Omental fat pad (tissue), 4 donors: ENCODE results near the gene LRRC18. TPM values are rescaled to one million over a fixed set of nuclear protein-coding genes. Genes with fewer than 3 reads are reported as not detected.

Experiments
- ATAC-seq: fragments of 150-250 bp; one replicate; pipeline ENCODE4 v1.9.1; 2016; ENCODE audit warnings: mild to moderate bottlenecking, moderate library complexity; ENCODE audit not compliant: low FRiP score
- DNase-seq: peaks from one replicate; pipeline ENCODE4 v3.0.0-alpha.2; 2019; ENCODE audit warnings: low spot score
- total RNA-seq, 4 donors: library from RNA; depleted of rRNA; stranded (reverse); fragments of >200 nt; gene quantifications; one replicate each; pipeline ENCODE4 v1.1.0, GENCODE V29; 2016
- TF ChIP-seq, protein P1 (sequence below), 3 donors: fragments of 450-650 bp; IDR thresholded peaks; one replicate each; pipeline ENCODE4 v1.5.1; 2016 to 2017; ENCODE audit warnings: antibody characterized with exemption in 3 of 3, mild to moderate bottlenecking in 3 of 3, moderate library complexity in 2 of 3

Gene LRRC18
- total RNA-seq, 4 donors from 2014 or later: not detected

DNA sequence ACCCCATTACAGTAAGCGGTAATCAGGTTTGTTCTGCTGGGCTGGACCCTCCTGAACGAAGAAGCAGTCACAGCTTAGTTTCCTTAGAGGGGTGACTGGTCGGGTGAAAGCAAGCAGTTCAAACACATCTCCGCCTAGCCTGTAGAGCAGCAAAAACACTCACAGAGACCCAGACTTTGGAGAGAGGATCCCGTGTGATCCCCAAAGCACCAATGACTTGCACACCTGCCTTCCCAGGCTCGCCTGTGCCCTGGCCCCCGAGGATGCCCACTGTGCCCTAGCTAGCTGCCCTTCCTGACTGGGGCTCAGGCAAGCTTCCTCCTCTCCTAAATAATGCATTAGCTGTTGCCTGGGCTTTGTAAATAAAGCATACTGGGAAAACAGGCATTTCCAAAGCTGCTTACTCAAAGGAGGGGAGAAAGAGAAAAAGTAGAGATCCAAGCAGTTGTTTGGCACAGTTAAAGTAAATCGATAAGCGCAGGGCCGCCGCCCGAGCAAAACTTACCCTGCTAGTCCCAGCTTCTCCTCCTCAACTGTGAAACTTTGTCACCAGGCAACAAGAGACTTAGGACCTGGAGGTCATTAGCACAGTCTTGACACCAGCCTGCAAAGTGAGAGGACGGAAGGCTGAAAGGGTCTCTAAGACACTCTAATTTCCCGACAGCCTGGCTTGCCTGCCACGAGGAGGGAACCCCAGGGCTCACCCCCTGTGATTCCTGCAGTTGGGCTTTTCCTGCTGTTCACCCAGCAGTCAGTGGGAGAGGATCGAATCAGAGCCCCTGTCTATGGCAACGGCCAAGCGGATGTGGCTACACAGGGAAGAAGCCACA, 4.8 kb downstream of the LRRC18 start:
- no peak for ATAC-seq
- TF ChIP-seq, protein P1, sequence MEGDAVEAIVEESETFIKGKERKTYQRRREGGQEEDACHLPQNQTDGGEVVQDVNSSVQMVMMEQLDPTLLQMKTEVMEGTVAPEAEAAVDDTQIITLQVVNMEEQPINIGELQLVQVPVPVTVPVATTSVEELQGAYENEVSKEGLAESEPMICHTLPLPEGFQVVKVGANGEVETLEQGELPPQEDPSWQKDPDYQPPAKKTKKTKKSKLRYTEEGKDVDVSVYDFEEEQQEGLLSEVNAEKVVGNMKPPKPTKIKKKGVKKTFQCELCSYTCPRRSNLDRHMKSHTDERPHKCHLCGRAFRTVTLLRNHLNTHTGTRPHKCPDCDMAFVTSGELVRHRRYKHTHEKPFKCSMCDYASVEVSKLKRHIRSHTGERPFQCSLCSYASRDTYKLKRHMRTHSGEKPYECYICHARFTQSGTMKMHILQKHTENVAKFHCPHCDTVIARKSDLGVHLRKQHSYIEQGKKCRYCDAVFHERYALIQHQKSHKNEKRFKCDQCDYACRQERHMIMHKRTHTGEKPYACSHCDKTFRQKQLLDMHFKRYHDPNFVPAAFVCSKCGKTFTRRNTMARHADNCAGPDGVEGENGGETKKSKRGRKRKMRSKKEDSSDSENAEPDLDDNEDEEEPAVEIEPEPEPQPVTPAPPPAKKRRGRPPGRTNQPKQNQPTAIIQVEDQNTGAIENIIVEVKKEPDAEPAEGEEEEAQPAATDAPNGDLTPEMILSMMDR (IDR thresholded peaks at IDR 0.05): no peak
- DNase-seq: no peak

GRCh38 chr10:48932831-48933664, 6.6 kb downstream of the LRRC18 start:
- DNase-seq: no peak
- TF ChIP-seq, protein P1 (IDR thresholded peaks at IDR 0.05): no peak
- no peak for ATAC-seq

- DNase-seq (no peak), ATAC-seq (no peak)
- TF ChIP-seq, protein P1 (IDR thresholded peaks at IDR 0.05): no peak
These were observed 8.5 kb downstream of the LRRC18 start for GRCh38 chr10:48931188-48931587.

DNA sequence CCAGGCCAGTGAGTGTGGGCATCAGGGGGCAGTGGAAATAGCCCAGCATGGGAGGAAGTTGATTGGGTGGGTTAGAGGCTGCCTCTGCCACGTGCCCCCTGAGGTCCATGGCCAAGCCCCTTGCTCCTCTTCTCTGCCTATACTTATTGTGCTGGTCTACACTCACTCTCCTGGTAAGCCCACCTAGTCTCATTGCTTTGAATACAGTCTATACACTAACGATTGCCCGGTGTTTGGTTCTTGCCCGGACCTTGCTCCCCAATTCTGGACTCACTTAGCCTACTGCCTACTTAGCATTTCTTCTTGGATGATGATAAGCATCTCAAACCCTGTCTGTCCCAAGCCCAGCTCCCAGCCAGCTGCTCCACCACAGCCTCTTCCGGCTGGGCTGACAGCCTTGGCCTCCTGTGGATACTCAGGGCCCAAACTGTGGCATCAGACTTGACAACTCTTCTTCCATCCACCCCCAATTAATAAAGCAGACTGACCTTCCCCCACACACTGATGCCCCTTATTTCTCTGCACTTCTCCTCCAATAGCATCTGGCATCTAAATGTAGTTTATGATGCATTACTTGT, 10.1 kb downstream of the LRRC18 start:
- TF ChIP-seq, protein P1 (IDR thresholded peaks at IDR 0.05): no peak
- DNase-seq (no peak), ATAC-seq (no peak)

GRCh38 chr10:48926764-48927540, 12.7 kb downstream of the LRRC18 start:
- TF ChIP-seq, protein P1 (IDR thresholded peaks at IDR 0.05): no peak
- DNase-seq: no peak
- ATAC-seq: no peak

GRCh38 chr10:48926255-48926654, 13.4 kb downstream of the LRRC18 start:
- no peak for ATAC-seq
- no peak for DNase-seq

More at GRCh38 chr10:48926255-48926654, 13.4 kb downstream of the LRRC18 start:
- TF ChIP-seq, protein P1 (IDR thresholded peaks at IDR 0.05): no peak
